Head of caudate nucleus (tissue), 42 donors: ENCODE measurements around the gene INSL6.

Source experiments
- DNase-seq, 42 donors: peaks; one replicate each; pipeline versions ENCODE4 v3.0.0 to v3.0.0-alpha.2; 2020 to 2021; ENCODE audit warnings: mixed read lengths in 7 of 42
- intact Hi-C: fragments of 100-400 bp; cut with DNase I; formaldehyde crosslinking; loops from one replicate; pipeline ENCODE4 v1.15.0; 2022

INSL6 gene

GRCh38 chr9:5113994-5114748 lies 71.3 kb downstream of the INSL6 start:
- intact Hi-C loops = no loop called here
- no peak for DNase-seq
